SK-N-SH (cell line): ENCODE results near the gene ELAVL2. TPM values are rescaled to one million over a fixed set of nuclear protein-coding genes. Genes with fewer than 3 reads are reported as not detected.

Source experiments
- CTCF ChIA-PET: fragments of 300-600, 350-600 bp; formaldehyde crosslinking; extraction: SDS; loops from one replicate; lab custom pipeline; 2021; lab: Yijun Ruan, JAX
- POLR2A ChIA-PET: fragments of 350-600 bp; sonication (Branson Sonifier 250); formaldehyde crosslinking; extraction: SDS; loops from one replicate; lab custom pipeline; 2020; ENCODE audit warnings: antibody characterized with exemption, inconsistent platforms; lab: Yijun Ruan, JAX
- DNase-seq: peaks from one replicate; pipeline ENCODE4 v3.0.0; 2012
- H2AFZ ChIP-seq: fragments of 200-600 bp; sonication (generic); 2 replicates; pipeline ENCODE4 v1.8.1; 2016; ENCODE audit warnings: antibody characterized with exemption, mild to moderate bottlenecking, low read depth
- H3F3A ChIP-seq: fragments of 200-600 bp; sonication (generic); replicated peaks from 2 replicates; pipeline ENCODE3; 2016; ENCODE audit warnings: antibody characterized with exemption, mild to moderate bottlenecking; ENCODE audit not compliant: insufficient read depth
- H3K27ac ChIP-seq, 2 experiments: fragments of 200-500 bp in 1 of 2; fragments of 200-600 bp in 1 of 2; sonication (Bioruptor generic) in 1 of 2; sonication (generic), shearing (Covaris generic) in 1 of 2; 2 replicates each; pipeline versions ENCODE4 v1.5.1 to v1.6.1; 2014 to 2016; ENCODE audit warnings: low read depth in 2 of 2, inconsistent platforms in 1 of 2, low read length in 1 of 2, mild to moderate bottlenecking in 1 of 2, mixed read lengths in 1 of 2
- H3K27me3 ChIP-seq: fragments of 200-600 bp; sonication (generic), shearing (Covaris generic); 2 replicates; pipeline ENCODE4 v1.6.1; 2016; ENCODE audit warnings: mixed run types; ENCODE audit not compliant: insufficient read depth
- H3K36me3 ChIP-seq, 2 experiments: fragments of 200-500 bp in 1 of 2; fragments of 200-600 bp in 1 of 2; sonication (Bioruptor generic) in 1 of 2; sonication (generic) in 1 of 2; replicated peaks in 1 of 2; 2 replicates each; pipeline versions ENCODE3 to v1.5.1; 2014 to 2016; ENCODE audit warnings: low read length in 1 of 2, mild to moderate bottlenecking in 1 of 2; ENCODE audit not compliant: insufficient read depth in 2 of 2, control insufficient read depth in 1 of 2
- H3K4me1 ChIP-seq, 2 experiments: fragments of 200-500 bp in 1 of 2; fragments of 200-600 bp in 1 of 2; sonication (Bioruptor generic) in 1 of 2; sonication (generic), shearing (Covaris generic) in 1 of 2; 2 replicates each; pipeline versions ENCODE4 v1.5.1 to v1.6.1; 2014 to 2016; ENCODE audit warnings: low read depth in 1 of 2, low read length in 1 of 2, mixed run types in 1 of 2; ENCODE audit not compliant: insufficient read depth in 2 of 2, control insufficient read depth in 1 of 2
- H3K4me2 ChIP-seq: fragments of 200-600 bp; sonication (generic), shearing (Covaris generic); 2 replicates; pipeline ENCODE4 v1.6.1; 2017; ENCODE audit warnings: mixed run types
- H3K4me3 ChIP-seq, 2 experiments: fragments of 200-500 bp in 1 of 2; fragments of 200-600 bp in 1 of 2; sonication (Bioruptor generic) in 1 of 2; sonication (generic), shearing (Covaris generic) in 1 of 2; 2 replicates each; pipeline versions ENCODE4 v1.5.1 to v1.8.1; 2014 to 2016; ENCODE audit warnings: low read depth in 2 of 2, inconsistent platforms in 1 of 2, low read length in 1 of 2, mild to moderate bottlenecking in 1 of 2, mixed read lengths in 1 of 2, moderate library complexity in 1 of 2
- H3K79me2 ChIP-seq: fragments of 200-600 bp; sonication (generic); 2 replicates; pipeline ENCODE4 v1.8.1; 2017; ENCODE audit warnings: mild to moderate bottlenecking; ENCODE audit not compliant: insufficient read depth
- H3K9ac ChIP-seq: fragments of 200-600 bp; sonication (generic); 2 replicates; pipeline ENCODE4 v1.6.1; 2017; ENCODE audit warnings: mixed run types
- H3K9me2 ChIP-seq: fragments of 200-600 bp; sonication (generic); 2 replicates; pipeline ENCODE4 v1.6.1; 2017; ENCODE audit warnings: mixed run types
- H3K9me3 ChIP-seq: fragments of 200-600 bp; sonication (generic); 2 replicates; pipeline ENCODE4 v1.6.1; 2017; ENCODE audit warnings: mixed run types, mild to moderate bottlenecking, moderate library complexity
- H4K20me1 ChIP-seq: fragments of 200-600 bp; sonication (generic); 2 replicates; pipeline ENCODE4 v1.6.1; 2017; ENCODE audit warnings: mild to moderate bottlenecking, mixed run types; ENCODE audit not compliant: insufficient read depth
- CHD2 ChIP-seq: fragments of 150-350 bp; IDR thresholded peaks from 2 replicates; pipeline ENCODE4 v1.6.1; 2018; ENCODE audit warnings: low read length; ENCODE audit not compliant: partially characterized antibody
- FOSL2 ChIP-seq: IDR thresholded peaks from 2 replicates; pipeline ENCODE4 v1.4.0; 2012; ENCODE audit warnings: low read depth, mild to moderate bottlenecking, moderate library complexity, borderline replicate concordance
- FOXJ3 ChIP-seq: sonication (generic); formaldehyde crosslinking; IDR thresholded peaks from 2 replicates; pipeline ENCODE4 v1.5.1; 2020; ENCODE audit warnings: mild to moderate bottlenecking, missing genetic modification reagents
- FOXM1 ChIP-seq: IDR thresholded peaks from 2 replicates; pipeline ENCODE4 v1.4.0; 2012; ENCODE audit warnings: low read depth, mild to moderate bottlenecking
- RAD21 ChIP-seq: IDR thresholded peaks from 2 replicates; pipeline ENCODE4 v1.6.1; 2012; ENCODE audit warnings: mild to moderate bottlenecking, low read length
- WGBS: methylation state at CpG from one replicate; pipeline ENCODE4 v1.1.6; 2017; ENCODE audit warnings: low lambda C conversion rate; 5-methylcytosine and 5-hydroxymethylcytosine counted together
- polyA plus RNA-seq, 3 experiments: library from polyadenylated mRNA; depleted of rRNA; stranded (reverse); fragments of >200 nt; gene quantifications; 2 replicates each; pipeline ENCODE4 v1.2.3, GENCODE V29; 2012
- TF ChIP-seq, protein P1 (sequence below): IDR thresholded peaks from 2 replicates; pipeline ENCODE4 v1.4.0; 2012; ENCODE audit warnings: low read depth, borderline replicate concordance
- TF ChIP-seq, protein P2 (sequence below): IDR thresholded peaks from 2 replicates; pipeline ENCODE4 v1.4.0; 2012; ENCODE audit warnings: low read depth, borderline replicate concordance
- TF ChIP-seq, protein P3 (sequence below): fragments of 150-350 bp; IDR thresholded peaks from 2 replicates; pipeline ENCODE4 v1.6.1; 2016; ENCODE audit warnings: mild to moderate bottlenecking, low read depth, low read length
- TF ChIP-seq, protein P4 (sequence below): IDR thresholded peaks from 2 replicates; pipeline ENCODE4 v1.6.1; 2012; ENCODE audit warnings: mild to moderate bottlenecking, low read depth, low read length, moderate library complexity

Gene ELAVL2
- polyA plus RNA-seq, 1 of the 3 experiments (the other 2 are of a cell fraction), result 0.15 TPM

DNA sequence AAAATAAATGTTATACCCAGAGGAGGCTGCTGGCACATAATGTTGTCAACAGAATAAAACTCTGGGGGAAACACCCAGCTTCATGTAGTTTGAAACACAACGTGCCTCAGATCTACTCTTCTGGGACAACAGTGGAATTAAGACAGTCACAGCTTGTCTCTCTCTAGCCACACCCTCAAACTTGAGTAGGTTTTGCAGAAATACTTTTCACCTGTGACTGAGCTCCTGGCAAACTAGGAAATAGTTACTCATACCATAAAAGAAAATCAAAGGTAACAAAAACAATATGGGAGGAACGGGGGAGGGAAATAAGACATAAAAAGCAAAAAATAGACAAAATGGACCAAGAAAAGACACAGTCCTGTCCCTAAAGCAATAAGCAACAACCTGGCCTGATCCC lies 14.4 kb downstream of the ELAVL2 start (continued):
- TF ChIP-seq, protein P1, sequence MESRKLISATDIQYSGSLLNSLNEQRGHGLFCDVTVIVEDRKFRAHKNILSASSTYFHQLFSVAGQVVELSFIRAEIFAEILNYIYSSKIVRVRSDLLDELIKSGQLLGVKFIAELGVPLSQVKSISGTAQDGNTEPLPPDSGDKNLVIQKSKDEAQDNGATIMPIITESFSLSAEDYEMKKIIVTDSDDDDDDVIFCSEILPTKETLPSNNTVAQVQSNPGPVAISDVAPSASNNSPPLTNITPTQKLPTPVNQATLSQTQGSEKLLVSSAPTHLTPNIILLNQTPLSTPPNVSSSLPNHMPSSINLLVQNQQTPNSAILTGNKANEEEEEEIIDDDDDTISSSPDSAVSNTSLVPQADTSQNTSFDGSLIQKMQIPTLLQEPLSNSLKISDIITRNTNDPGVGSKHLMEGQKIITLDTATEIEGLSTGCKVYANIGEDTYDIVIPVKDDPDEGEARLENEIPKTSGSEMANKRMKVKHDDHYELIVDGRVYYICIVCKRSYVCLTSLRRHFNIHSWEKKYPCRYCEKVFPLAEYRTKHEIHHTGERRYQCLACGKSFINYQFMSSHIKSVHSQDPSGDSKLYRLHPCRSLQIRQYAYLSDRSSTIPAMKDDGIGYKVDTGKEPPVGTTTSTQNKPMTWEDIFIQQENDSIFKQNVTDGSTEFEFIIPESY, result no peak
- no peak for TF ChIP-seq FOXJ3
- TF ChIP-seq, protein P2, sequence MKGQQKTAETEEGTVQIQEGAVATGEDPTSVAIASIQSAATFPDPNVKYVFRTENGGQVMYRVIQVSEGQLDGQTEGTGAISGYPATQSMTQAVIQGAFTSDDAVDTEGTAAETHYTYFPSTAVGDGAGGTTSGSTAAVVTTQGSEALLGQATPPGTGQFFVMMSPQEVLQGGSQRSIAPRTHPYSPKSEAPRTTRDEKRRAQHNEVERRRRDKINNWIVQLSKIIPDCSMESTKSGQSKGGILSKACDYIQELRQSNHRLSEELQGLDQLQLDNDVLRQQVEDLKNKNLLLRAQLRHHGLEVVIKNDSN, result no peak

DNA sequence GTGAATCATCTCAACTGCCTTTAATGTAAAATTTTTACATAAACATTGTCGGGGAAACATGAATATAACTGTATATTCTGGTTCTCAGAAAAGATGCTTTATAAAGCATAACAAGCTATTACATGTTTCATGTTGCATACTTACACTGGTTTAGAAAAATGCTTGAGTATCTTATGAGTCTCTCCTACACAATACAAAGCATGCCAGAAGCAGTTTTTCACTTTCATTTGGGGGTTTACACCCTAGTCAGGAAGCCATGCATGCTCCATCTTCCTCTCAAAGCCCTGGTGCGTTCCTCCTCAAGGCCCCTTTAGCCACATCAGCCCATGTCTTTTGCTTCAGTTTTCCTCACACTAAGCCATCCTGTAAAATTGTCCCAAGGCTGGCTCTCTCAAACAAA lies 22.8 kb downstream of the ELAVL2 start:
- Histone ChIP-seq H4K20me1 (no peaks in the 10 kb centered on the region), H3K9ac (no peak overlapping the region), H3K9me3 (no peaks in the 10 kb centered on the region), H3K9me2 (no peaks in the 10 kb centered on the region), H3F3A (no peaks in the 10 kb centered on the region), H2AFZ (no peak overlapping the region), H3K27ac (no peak overlapping the region), H3K79me2 (no peaks in the 10 kb centered on the region), H3K36me3 (no peaks in the 10 kb centered on the region), H3K4me3 (no peak overlapping the region), H3K4me1 (peaks cover 0 to 4% of the 10 kb centered on the region in 2 experiments; a peak in 1 of 4 replicates), H3K4me2 (no peak overlapping the region), H3K27me3 (no peaks in the 10 kb centered on the region)
- ChIA-PET CTCF (interaction anchor here (1.2 kb wide), 1 partner anchor 17 kb away, joined by 3 read pairs; no protein-coding TSS in a partner anchor), POLR2A (no interaction called here)
- no peak for DNase-seq
- TF ChIP-seq, protein P3, sequence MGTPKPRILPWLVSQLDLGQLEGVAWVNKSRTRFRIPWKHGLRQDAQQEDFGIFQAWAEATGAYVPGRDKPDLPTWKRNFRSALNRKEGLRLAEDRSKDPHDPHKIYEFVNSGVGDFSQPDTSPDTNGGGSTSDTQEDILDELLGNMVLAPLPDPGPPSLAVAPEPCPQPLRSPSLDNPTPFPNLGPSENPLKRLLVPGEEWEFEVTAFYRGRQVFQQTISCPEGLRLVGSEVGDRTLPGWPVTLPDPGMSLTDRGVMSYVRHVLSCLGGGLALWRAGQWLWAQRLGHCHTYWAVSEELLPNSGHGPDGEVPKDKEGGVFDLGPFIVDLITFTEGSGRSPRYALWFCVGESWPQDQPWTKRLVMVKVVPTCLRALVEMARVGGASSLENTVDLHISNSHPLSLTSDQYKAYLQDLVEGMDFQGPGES, result no peak
- TF ChIP-seq RAD21, result no peak
- TF ChIP-seq FOXM1, result no peak
- TF ChIP-seq CHD2, result no peak
- TF ChIP-seq, protein P4, sequence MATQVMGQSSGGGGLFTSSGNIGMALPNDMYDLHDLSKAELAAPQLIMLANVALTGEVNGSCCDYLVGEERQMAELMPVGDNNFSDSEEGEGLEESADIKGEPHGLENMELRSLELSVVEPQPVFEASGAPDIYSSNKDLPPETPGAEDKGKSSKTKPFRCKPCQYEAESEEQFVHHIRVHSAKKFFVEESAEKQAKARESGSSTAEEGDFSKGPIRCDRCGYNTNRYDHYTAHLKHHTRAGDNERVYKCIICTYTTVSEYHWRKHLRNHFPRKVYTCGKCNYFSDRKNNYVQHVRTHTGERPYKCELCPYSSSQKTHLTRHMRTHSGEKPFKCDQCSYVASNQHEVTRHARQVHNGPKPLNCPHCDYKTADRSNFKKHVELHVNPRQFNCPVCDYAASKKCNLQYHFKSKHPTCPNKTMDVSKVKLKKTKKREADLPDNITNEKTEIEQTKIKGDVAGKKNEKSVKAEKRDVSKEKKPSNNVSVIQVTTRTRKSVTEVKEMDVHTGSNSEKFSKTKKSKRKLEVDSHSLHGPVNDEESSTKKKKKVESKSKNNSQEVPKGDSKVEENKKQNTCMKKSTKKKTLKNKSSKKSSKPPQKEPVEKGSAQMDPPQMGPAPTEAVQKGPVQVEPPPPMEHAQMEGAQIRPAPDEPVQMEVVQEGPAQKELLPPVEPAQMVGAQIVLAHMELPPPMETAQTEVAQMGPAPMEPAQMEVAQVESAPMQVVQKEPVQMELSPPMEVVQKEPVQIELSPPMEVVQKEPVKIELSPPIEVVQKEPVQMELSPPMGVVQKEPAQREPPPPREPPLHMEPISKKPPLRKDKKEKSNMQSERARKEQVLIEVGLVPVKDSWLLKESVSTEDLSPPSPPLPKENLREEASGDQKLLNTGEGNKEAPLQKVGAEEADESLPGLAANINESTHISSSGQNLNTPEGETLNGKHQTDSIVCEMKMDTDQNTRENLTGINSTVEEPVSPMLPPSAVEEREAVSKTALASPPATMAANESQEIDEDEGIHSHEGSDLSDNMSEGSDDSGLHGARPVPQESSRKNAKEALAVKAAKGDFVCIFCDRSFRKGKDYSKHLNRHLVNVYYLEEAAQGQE, result no peak
- no peak for TF ChIP-seq FOSL2
- 34% methylated on average over 2 of the region's 2 CpGs for WGBS
